H1 (cell line): ENCODE measurements around the gene NUBPL. TPM values are rescaled to one million over a fixed set of nuclear protein-coding genes. Genes with fewer than 3 reads are reported as not detected.

Source experiments
- CHD7 ChIP-seq: fragments of 300-600 bp; sonication (generic); IDR thresholded peaks from 2 replicates; pipeline ENCODE4 v1.7.1; 2012; ENCODE audit warnings: low read length, moderate library complexity, mild to moderate bottlenecking, inconsistent platforms; ENCODE audit not compliant: insufficient replicate concordance
- EGR1 ChIP-seq: IDR thresholded peaks from 2 replicates; pipeline ENCODE4 v1.6.1; 2011; ENCODE audit warnings: low read depth, low read length, borderline replicate concordance
- KDM4A ChIP-seq: IDR thresholded peaks from one replicate; pipeline ENCODE4 v1.7.1; 2012; ENCODE audit warnings: low read depth, mild to moderate bottlenecking, moderate library complexity, low read length, inconsistent platforms; ENCODE audit not compliant: severe bottlenecking
- MAFK ChIP-seq: IDR thresholded peaks from 2 replicates; pipeline ENCODE4 v1.6.1; 2012; ENCODE audit warnings: low read depth, mild to moderate bottlenecking, improper control_type of control experiment, low read length
- SAP30 ChIP-seq: fragments of 300-600 bp; sonication (generic); IDR thresholded peaks from 2 replicates; pipeline ENCODE4 v1.7.1; 2012; ENCODE audit warnings: low read length, moderate library complexity, mild to moderate bottlenecking, inconsistent platforms; ENCODE audit not compliant: insufficient read depth, insufficient replicate concordance
- ZNF274 ChIP-seq: IDR thresholded peaks from 2 replicates; pipeline ENCODE4 v1.7.0; 2012; ENCODE audit warnings: low read length, borderline replicate concordance; ENCODE audit errors: extremely low read depth
- polyA plus RNA-seq, 7 experiments: library from polyadenylated mRNA; depleted of rRNA in 3 of 7; stranded (reverse) in 5 of 7; unstranded in 2 of 7; fragments of >200 nt in 5 of 7; fragments of 200-250 nt in 2 of 7; gene quantifications; 1 replicate in 5 of 7; 2 replicates in 1 of 7; 4 replicates in 1 of 7; pipeline versions ENCODE4 v1.2.1 to v1.2.3, GENCODE V29; 2011 to 2013; ENCODE audit warnings: missing spikeins in 2 of 7, mixed read lengths in 2 of 7
- total RNA-seq: library from RNA; stranded (reverse); fragmentation: NEBNext Ultra II Directional; extraction: Animal tissue kit (Norgen Biotek cat#: 25700); gene quantifications from 2 replicates; pipeline ENCODE4 v1.2.1, GENCODE V29; 2021

Gene NUBPL
- total and polyA plus RNA-seq, 2 of the 8 experiments (the other 6 are each of a cell fraction or from before 2014, with no cell fraction given) = 1.6 to 6.8 TPM

GRCh38 chr14:31568161-31568560 is 7.0 kb downstream of the NUBPL start (continued):
- TF ChIP-seq CHD7 (no peak), EGR1 (no peak), MAFK (no peak), SAP30 (no peak), KDM4A (no peak), ZNF274 (no peak)
